ENCODE results near the gene LRP3.

The LRP3 gene

DNA sequence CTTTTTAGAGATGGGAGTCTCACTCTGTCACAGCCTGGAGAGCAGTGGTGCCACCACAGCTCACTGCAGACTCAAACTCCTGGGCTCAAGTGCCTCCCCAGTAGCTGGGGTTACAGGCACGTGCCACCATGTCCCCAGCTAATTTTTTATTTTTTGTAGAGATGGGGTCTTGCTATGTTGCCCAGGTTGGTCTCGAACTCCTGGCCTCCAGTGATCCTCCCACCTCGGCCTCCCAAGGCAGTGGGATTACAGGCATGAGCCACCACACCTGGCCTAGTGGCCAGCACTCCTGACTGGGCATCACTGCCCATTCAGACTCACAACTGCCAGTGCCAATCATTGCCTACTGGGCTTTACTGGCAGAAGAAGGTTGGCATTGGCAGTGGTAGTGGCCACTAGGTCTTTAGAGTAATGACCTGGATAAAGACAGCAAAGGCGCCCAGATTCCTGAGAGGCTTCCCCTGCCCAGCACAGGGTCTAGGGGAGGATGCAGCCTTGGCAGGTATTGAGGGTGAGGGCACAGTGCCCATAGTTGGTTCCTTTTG is 58.4 kb downstream of the LRP3 start:
- in situ Hi-C loops (cut with HindIII; ENCODE audit: low sequenced_read_pairs): no loop called here
- TF ChIP-seq CTCF (IDR thresholded peaks at IDR 0.05; ENCODE audit: low read depth, low read length, missing control alignments): no peak
- DNase-seq (ENCODE audit: low read depth): no peak
- no peak overlapping the region for H3K4me3 ChIP-seq (ENCODE audit: low read depth, low read length)

GRCh38 chr19:33252971-33253370 is 58.8 kb downstream of the LRP3 start:
- in situ Hi-C loops (cut with HindIII; ENCODE audit: low sequenced_read_pairs): no loop called here
- DNase-seq (ENCODE audit: low read depth): no peak
- H3K4me3 ChIP-seq (ENCODE audit: low read depth, low read length): no peak overlapping the region
- no peak for TF ChIP-seq CTCF (IDR thresholded peaks at IDR 0.05; ENCODE audit: low read depth, low read length, missing control alignments)

GRCh38 chr19:33254245-33254824 is 60.2 kb downstream of the LRP3 start:
- TF ChIP-seq CTCF (IDR thresholded peaks at IDR 0.05; ENCODE audit: low read depth, low read length, missing control alignments): no peak
- in situ Hi-C loops (cut with HindIII; ENCODE audit: low sequenced_read_pairs): no loop called here
- H3K4me3 ChIP-seq (ENCODE audit: low read depth, low read length): no peak overlapping the region
- no peak for DNase-seq (ENCODE audit: low read depth)

DNA sequence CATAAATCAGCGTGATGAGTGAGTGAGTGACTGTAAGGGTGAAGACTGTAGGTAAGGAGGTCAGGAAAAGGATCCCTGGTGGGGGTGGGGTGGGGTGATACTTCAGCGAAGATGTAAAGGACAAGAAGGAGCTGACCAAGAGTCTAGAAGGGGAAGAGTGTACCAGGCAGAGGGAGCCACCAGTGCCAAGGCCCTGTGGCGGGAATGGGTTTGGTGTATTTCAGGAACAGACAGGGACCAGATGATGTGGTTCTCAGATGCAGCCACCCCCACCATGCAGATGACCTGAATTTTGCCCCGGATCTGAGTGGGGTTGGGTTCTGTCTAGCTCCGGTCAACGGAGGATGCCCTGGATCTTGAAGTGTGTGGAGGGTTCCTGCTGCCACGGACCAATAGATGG is 61.7 kb downstream of the LRP3 start:
- no peak for DNase-seq (ENCODE audit: low read depth)
- H3K4me3 ChIP-seq (ENCODE audit: low read depth, low read length): no peak overlapping the region
- no peak for TF ChIP-seq CTCF (IDR thresholded peaks at IDR 0.05; ENCODE audit: low read depth, low read length, missing control alignments)
- in situ Hi-C loops (cut with HindIII; ENCODE audit: low sequenced_read_pairs): no loop called here

DNA sequence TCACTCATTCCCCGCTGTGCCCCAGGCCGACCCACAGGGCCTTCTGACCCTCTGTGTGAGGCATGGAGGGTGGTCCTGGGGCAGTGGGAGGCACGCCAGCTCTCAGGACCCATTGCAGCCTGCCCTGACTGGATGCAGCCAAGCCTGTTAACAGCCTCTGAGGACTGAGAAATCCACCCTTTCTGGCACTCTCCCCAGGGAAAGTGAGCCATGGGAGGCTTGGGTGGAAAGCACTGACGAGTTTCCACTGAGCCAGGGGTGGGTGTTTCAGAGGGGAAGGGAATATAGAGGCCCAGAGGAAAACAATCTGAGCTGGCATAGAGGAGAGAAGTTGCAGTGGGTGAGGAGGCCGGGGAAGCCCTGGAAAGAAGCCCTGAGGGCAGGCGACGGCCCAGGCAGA is 62.1 kb downstream of the LRP3 start:
- TF ChIP-seq CTCF (IDR thresholded peaks at IDR 0.05; ENCODE audit: low read depth, low read length, missing control alignments): no peak
- in situ Hi-C loops (cut with HindIII; ENCODE audit: low sequenced_read_pairs): no loop called here
- H3K4me3 ChIP-seq (ENCODE audit: low read depth, low read length): no peak overlapping the region
- no peak for DNase-seq (ENCODE audit: low read depth)

- TF ChIP-seq CTCF (IDR thresholded peaks at IDR 0.05; ENCODE audit: low read depth, low read length, missing control alignments): no peak
- no peak for DNase-seq (ENCODE audit: low read depth)
- H3K4me3 ChIP-seq (ENCODE audit: low read depth, low read length): no peak overlapping the region
- in situ Hi-C loops (cut with HindIII; ENCODE audit: low sequenced_read_pairs): no loop called here
Measured at GRCh38 chr19:33257828-33258227, 63.7 kb downstream of the LRP3 start.

All from astrocyte of the cerebellum (primary cell).